SU-DHL-6 (cell line): Measurements from ENCODE around the gene FAM83D.
"Not testable (repeated sequence)": the region's sequence is repeated elsewhere in the genome, so short reads cannot be mapped to it uniquely, and the experiment has no call there.

Experiments used
- H2AFZ ChIP-seq: fragments of 200-600 bp; sonication (generic); 2 replicates; pipeline ENCODE4 v1.6.1; 2014; ENCODE audit warnings: low read depth, mild to moderate bottlenecking, moderate library complexity, mixed read lengths, antibody characterized with exemption, low read length; ENCODE audit not compliant: severe bottlenecking
- H3F3A ChIP-seq: fragments of 200-600 bp; shearing (Covaris generic); 2 replicates; pipeline ENCODE4 v1.6.0; 2016; ENCODE audit warnings: antibody characterized with exemption, mild to moderate bottlenecking; ENCODE audit not compliant: insufficient read depth
- H3K27ac ChIP-seq: fragments of 200-600 bp; sonication (generic); 2 replicates; pipeline ENCODE4 v1.5.1; 2016; ENCODE audit warnings: low read depth, mild to moderate bottlenecking, low read length, moderate library complexity, mixed read lengths
- H3K27me3 ChIP-seq: fragments of 200-600 bp; sonication (generic), shearing (Covaris generic); 2 replicates; pipeline ENCODE4 v1.6.0; 2014; ENCODE audit warnings: mild to moderate bottlenecking, low read length
- H3K36me3 ChIP-seq: fragments of 200-600 bp; sonication (generic); 2 replicates; pipeline ENCODE4 v1.6.1; 2014; ENCODE audit warnings: mild to moderate bottlenecking, low read length, mixed read lengths
- H3K4me2 ChIP-seq: fragments of 300-600, 200-600 bp; shearing (Covaris generic), sonication (generic); 2 replicates; pipeline ENCODE4 v1.6.0; 2014; ENCODE audit warnings: low read length, low read depth, mild to moderate bottlenecking; ENCODE audit not compliant: poor library complexity, severe bottlenecking
- H3K4me3 ChIP-seq: fragments of 200-600 bp; sonication (generic); 2 replicates; pipeline ENCODE4 v1.5.1; 2014; ENCODE audit warnings: antibody characterized with exemption, low read length, mild to moderate bottlenecking, mixed read lengths; ENCODE audit not compliant: insufficient read depth, poor library complexity, severe bottlenecking
- H3K79me2 ChIP-seq: fragments of 200-600 bp; sonication (generic); 2 replicates; pipeline ENCODE4 v1.6.1; 2014; ENCODE audit warnings: mild to moderate bottlenecking, low read length, moderate library complexity; ENCODE audit not compliant: insufficient read depth
- H3K9ac ChIP-seq: fragments of 200-600 bp; sonication (generic); 2 replicates; pipeline ENCODE4 v1.7.0; 2014; ENCODE audit warnings: mild to moderate bottlenecking, low read length
- H3K9me2 ChIP-seq: fragments of 200-600 bp; sonication (generic); replicated peaks from 2 replicates; pipeline ENCODE4 v1.6.1; 2014; ENCODE audit warnings: low read length; ENCODE audit not compliant: insufficient read depth
- H3K9me3 ChIP-seq: fragments of 200-600 bp; sonication (generic); 2 replicates; pipeline ENCODE4 v1.6.1; 2014; ENCODE audit warnings: low read length, mixed read lengths; ENCODE audit not compliant: insufficient read depth
- H4K20me1 ChIP-seq: fragments of 200-600 bp; sonication (generic); 2 replicates; pipeline ENCODE4 v1.6.1; 2014; ENCODE audit warnings: low read depth, mild to moderate bottlenecking, antibody characterized with exemption, low read length, moderate library complexity, mixed read lengths
- CTCF ChIP-seq: fragments of 200-600 bp; sonication (generic); IDR thresholded peaks from one replicate; pipeline ENCODE4 v1.5.1; 2017; ENCODE audit warnings: antibody characterized with exemption, mild to moderate bottlenecking, low read length, moderate library complexity; ENCODE audit not compliant: insufficient read depth, poor library complexity, severe bottlenecking
- EZH2phosphoT487 ChIP-seq: fragments of 200-600 bp; sonication (generic), shearing (Covaris generic); conservative IDR thresholded peaks from 2 replicates; pipeline ENCODE4 v1.6.1; 2018; ENCODE audit warnings: mild to moderate bottlenecking, antibody characterized with exemption, low read length, moderate library complexity, mixed read lengths

The FAM83D gene

GRCh38 chr20:38957235-38957876 lies 31.1 kb downstream of the FAM83D start:
- Histone ChIP-seq H3K4me2 (no peak overlapping the region), H3K9me2 (no peaks in the 10 kb centered on the region), H2AFZ (no peak overlapping the region), H3K36me3 (peaks cover 11% of the 10 kb centered on the region), H3K4me3 (no peak overlapping the region), H3K9me3 (no peaks in the 10 kb centered on the region), H3K9ac (no peak overlapping the region), H3K79me2 (peaks cover 7% of the 10 kb centered on the region; the same call in 1 of the 2 replicates), H3K27me3 (no peaks in the 10 kb centered on the region), H4K20me1 (no peaks in the 10 kb centered on the region), H3F3A (peaks cover 39% of the 10 kb centered on the region), H3K27ac (no peak overlapping the region)
- no peak for TF ChIP-seq EZH2phosphoT487
- no peak for TF ChIP-seq CTCF

GRCh38 chr20:38957915-38958485 lies 31.8 kb downstream of the FAM83D start:
- TF ChIP-seq CTCF (no peak), EZH2phosphoT487 (no peak)
- H4K20me1 ChIP-seq, result no peaks in the 10 kb centered on the region

GRCh38 chr20:38960187-38960687 lies 34.0 kb downstream of the FAM83D start:
- H3K4me3 ChIP-seq, H3K4me2 ChIP-seq, H4K20me1 ChIP-seq, H3K27ac ChIP-seq, H3K9me3 ChIP-seq, H3K36me3 ChIP-seq, H2AFZ ChIP-seq, H3K9me2 ChIP-seq, H3K27me3 ChIP-seq, H3K9ac ChIP-seq: not testable (repeated sequence)
- H3F3A ChIP-seq, result peaks cover 30% of the 10 kb centered on the region
- peaks cover 35% of the 10 kb centered on the region for H3K79me2 ChIP-seq

More at GRCh38 chr20:38957915-38958485, 31.8 kb downstream of the FAM83D start:
- Histone ChIP-seq H3K9ac (no peak overlapping the region), H3F3A (peaks cover 39% of the 10 kb centered on the region), H3K27ac (no peak overlapping the region), H3K4me2 (no peak overlapping the region), H2AFZ (no peak overlapping the region), H3K9me2 (no peaks in the 10 kb centered on the region), H3K36me3 (peaks cover 5% of the 10 kb centered on the region), H3K4me3 (no peak overlapping the region), H3K79me2 (peaks cover 14% of the 10 kb centered on the region), H3K27me3 (no peaks in the 10 kb centered on the region), H3K9me3 (no peaks in the 10 kb centered on the region)

- Histone ChIP-seq H3K4me3 (peak overlapping the region; percentile 79), H3K27me3 (no peaks in the 10 kb centered on the region), H2AFZ (peak overlapping the region; percentile 88), H3K79me2 (peaks cover 48% of the 10 kb centered on the region), H3K4me2 (peak overlapping the region; percentile 99), H3K9me2 (no peaks in the 10 kb centered on the region), H4K20me1 (no peaks in the 10 kb centered on the region), H3F3A (peaks cover 24% of the 10 kb centered on the region), H3K36me3 (no peaks in the 10 kb centered on the region), H3K9ac (peak overlapping the region; percentile 92), H3K27ac (peak overlapping the region; percentile 76), H3K9me3 (no peaks in the 10 kb centered on the region)
- TF ChIP-seq EZH2phosphoT487 (no peak), CTCF (no peak)
Observed at GRCh38 chr20:38961530-38962043, 35.4 kb downstream of the FAM83D start.
